PC-3 (cell line): ENCODE data around the gene GMEB2. TPM values are rescaled to one million over a fixed set of nuclear protein-coding genes. Genes with fewer than 3 reads are reported as not detected.
A peak's percentile ranks its signal among the peaks of the same experiment; 100 is the strongest.

Experiments used
- ATAC-seq: fragments of 200-7000 bp; cut with Tn5 transposase; 2 replicates; pipeline ENCODE4 v1.9.1; 2020; ENCODE audit warnings: mild to moderate bottlenecking, moderate library complexity
- BruUV-seq: library from RNA; stranded (reverse); fragments of 400-500 nt; replicated peaks from 2 replicates; lab custom pipeline; 2021; lab: Mats Ljungman, UMichigan
- CTCF ChIA-PET: fragments of 300-600 bp; sonication (Branson Sonifier 250); formaldehyde crosslinking; loops from one replicate; lab custom pipeline; 2022; ENCODE audit warnings: antibody characterized with exemption; lab: Charles Lee
- POLR2A ChIA-PET: fragments of 300-600 bp; sonication (Branson Sonifier 250); formaldehyde crosslinking; loops from one replicate; lab custom pipeline; 2022; ENCODE audit warnings: antibody characterized with exemption; ENCODE audit not compliant: unreplicated experiment; lab: Charles Lee
- DNase-seq: peaks from one replicate; pipeline ENCODE4 v3.0.0-alpha.2; 2015
- H2AFZ ChIP-seq: fragments of 300-600 bp; sonication (generic); 2 replicates; pipeline ENCODE4 v1.6.0; 2016; ENCODE audit warnings: antibody characterized with exemption, low read length
- H3F3A ChIP-seq: fragments of 300-600 bp; sonication (generic); one replicate; pipeline ENCODE4 v1.6.0; 2017; ENCODE audit warnings: antibody characterized with exemption, low read length, control low read depth, mild to moderate bottlenecking; ENCODE audit not compliant: unreplicated experiment
- H3K27ac ChIP-seq: fragments of 300-600 bp; sonication (generic); 2 replicates; pipeline ENCODE4 v1.5.1; 2016; ENCODE audit warnings: mild to moderate bottlenecking, low read length
- H3K27me3 ChIP-seq: fragments of 300-600 bp; sonication (generic); 2 replicates; pipeline ENCODE4 v1.6.1; 2016; ENCODE audit warnings: low read length, mixed read lengths
- H3K36me3 ChIP-seq: fragments of 300-600 bp; sonication (generic); 2 replicates; pipeline ENCODE4 v1.6.1; 2016; ENCODE audit warnings: low read depth, mixed run types, low read length, mixed read lengths
- H3K4me1 ChIP-seq: fragments of 300-600 bp; sonication (generic); 2 replicates; pipeline ENCODE4 v1.5.1; 2016; ENCODE audit warnings: low read length; ENCODE audit not compliant: insufficient read depth
- H3K4me2 ChIP-seq: fragments of 300-600 bp; sonication (generic); 2 replicates; pipeline ENCODE4 v1.6.0; 2016; ENCODE audit warnings: low read length
- H3K4me3 ChIP-seq: fragments of 300-600 bp; sonication (generic); 2 replicates; pipeline ENCODE4 v1.5.1; 2016; ENCODE audit warnings: mild to moderate bottlenecking, low read length, mixed read lengths
- H3K79me2 ChIP-seq: fragments of 300-600 bp; sonication (generic); 2 replicates; pipeline ENCODE4 v1.6.1; 2017; ENCODE audit warnings: low read length, mixed read lengths
- H3K9ac ChIP-seq: fragments of 300-600 bp; sonication (generic); 2 replicates; pipeline ENCODE4 v1.6.0; 2016; ENCODE audit warnings: mild to moderate bottlenecking, low read length
- H3K9me2 ChIP-seq: fragments of 300-600 bp; sonication (generic); replicated peaks from 2 replicates; pipeline ENCODE4 v1.6.1; 2016; ENCODE audit warnings: mixed run types, low read length, mixed read lengths
- H3K9me3 ChIP-seq: fragments of 300-600 bp; sonication (generic); 2 replicates; pipeline ENCODE4 v1.6.1; 2016; ENCODE audit warnings: low read length, mixed read lengths
- H4K20me1 ChIP-seq: fragments of 300-600 bp; sonication (generic); 2 replicates; pipeline ENCODE4 v1.6.1; 2016; ENCODE audit warnings: low read length, mixed read lengths
- EZH2 ChIP-seq: fragments of 300-600 bp; sonication (generic); IDR thresholded peaks from one replicate; pipeline ENCODE4 v1.6.1; 2017; ENCODE audit warnings: antibody characterized with exemption, mild to moderate bottlenecking, low read length; ENCODE audit not compliant: unreplicated experiment
- EZH2phosphoT487 ChIP-seq: fragments of 300-600 bp; sonication (generic); IDR thresholded peaks from 2 replicates; pipeline ENCODE4 v1.6.1; 2018; ENCODE audit warnings: mild to moderate bottlenecking, antibody characterized with exemption, low read length, borderline replicate concordance
- intact Hi-C: fragments of 100-400 bp; cut with micrococcal nuclease; formaldehyde crosslinking; loops from 2 replicates; pipeline ENCODE4 v1.9.0; 2023
- total RNA-seq: library from RNA; depleted of rRNA; stranded (reverse); fragments of >200 nt; gene quantifications from 2 replicates; pipeline ENCODE4 v1.2.3, GENCODE V29; 2014
- TF ChIP-seq, protein P1 (sequence below): fragments of 300-600 bp; sonication (generic); conservative IDR thresholded peaks from 2 replicates; pipeline ENCODE4 v1.5.1; 2017; ENCODE audit warnings: antibody characterized with exemption, low read depth, mild to moderate bottlenecking, low read length

The GMEB2 gene
- total RNA-seq, 1 experiment from 2014 or later, result 13.7 TPM

GRCh38 chr20:63553933-63554290, 73.0 kb downstream of the GMEB2 start, which contains the start of gene FNDC11:
FNDC11 (plus strand) TSS chr20:63554159; CDS start chr20:63555664, 1,505 bp downstream.
- DNase-seq (peak; percentile 28), ATAC-seq (peak; percentile 53)
- Histone ChIP-seq H3K9ac (peak within 1 kb of the TSS; percentile 67), H3K27me3 (no peaks in the 10 kb centered on the region), H3K4me1 (peaks cover 7% of the 10 kb centered on the region), H4K20me1 (no peaks in the 10 kb centered on the region), H3K9me3 (no peaks in the 10 kb centered on the region), H3K4me3 (peak within 1 kb of the TSS; percentile 89), H3K4me2 (peak within 1 kb of the TSS; percentile 100), H3K9me2 (no peaks in the 10 kb centered on the region), H3K79me2 (no peaks in the 10 kb centered on the region), H2AFZ (peak within 1 kb of the TSS; percentile 99), H3K36me3 (no peaks in the 10 kb centered on the region), H3K27ac (no peak within 1 kb of the TSS), H3F3A (no peaks in the 10 kb centered on the region)
- TF ChIP-seq, protein P1, sequence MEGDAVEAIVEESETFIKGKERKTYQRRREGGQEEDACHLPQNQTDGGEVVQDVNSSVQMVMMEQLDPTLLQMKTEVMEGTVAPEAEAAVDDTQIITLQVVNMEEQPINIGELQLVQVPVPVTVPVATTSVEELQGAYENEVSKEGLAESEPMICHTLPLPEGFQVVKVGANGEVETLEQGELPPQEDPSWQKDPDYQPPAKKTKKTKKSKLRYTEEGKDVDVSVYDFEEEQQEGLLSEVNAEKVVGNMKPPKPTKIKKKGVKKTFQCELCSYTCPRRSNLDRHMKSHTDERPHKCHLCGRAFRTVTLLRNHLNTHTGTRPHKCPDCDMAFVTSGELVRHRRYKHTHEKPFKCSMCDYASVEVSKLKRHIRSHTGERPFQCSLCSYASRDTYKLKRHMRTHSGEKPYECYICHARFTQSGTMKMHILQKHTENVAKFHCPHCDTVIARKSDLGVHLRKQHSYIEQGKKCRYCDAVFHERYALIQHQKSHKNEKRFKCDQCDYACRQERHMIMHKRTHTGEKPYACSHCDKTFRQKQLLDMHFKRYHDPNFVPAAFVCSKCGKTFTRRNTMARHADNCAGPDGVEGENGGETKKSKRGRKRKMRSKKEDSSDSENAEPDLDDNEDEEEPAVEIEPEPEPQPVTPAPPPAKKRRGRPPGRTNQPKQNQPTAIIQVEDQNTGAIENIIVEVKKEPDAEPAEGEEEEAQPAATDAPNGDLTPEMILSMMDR, result no peak
- no peak for TF ChIP-seq EZH2
- TF ChIP-seq EZH2phosphoT487, result no peak
- intact Hi-C loops, result no loop called here
- no TSS peak for BruUV-seq
- CTCF ChIA-PET, result no interaction called here
- POLR2A ChIA-PET, result no interaction called here

DNA sequence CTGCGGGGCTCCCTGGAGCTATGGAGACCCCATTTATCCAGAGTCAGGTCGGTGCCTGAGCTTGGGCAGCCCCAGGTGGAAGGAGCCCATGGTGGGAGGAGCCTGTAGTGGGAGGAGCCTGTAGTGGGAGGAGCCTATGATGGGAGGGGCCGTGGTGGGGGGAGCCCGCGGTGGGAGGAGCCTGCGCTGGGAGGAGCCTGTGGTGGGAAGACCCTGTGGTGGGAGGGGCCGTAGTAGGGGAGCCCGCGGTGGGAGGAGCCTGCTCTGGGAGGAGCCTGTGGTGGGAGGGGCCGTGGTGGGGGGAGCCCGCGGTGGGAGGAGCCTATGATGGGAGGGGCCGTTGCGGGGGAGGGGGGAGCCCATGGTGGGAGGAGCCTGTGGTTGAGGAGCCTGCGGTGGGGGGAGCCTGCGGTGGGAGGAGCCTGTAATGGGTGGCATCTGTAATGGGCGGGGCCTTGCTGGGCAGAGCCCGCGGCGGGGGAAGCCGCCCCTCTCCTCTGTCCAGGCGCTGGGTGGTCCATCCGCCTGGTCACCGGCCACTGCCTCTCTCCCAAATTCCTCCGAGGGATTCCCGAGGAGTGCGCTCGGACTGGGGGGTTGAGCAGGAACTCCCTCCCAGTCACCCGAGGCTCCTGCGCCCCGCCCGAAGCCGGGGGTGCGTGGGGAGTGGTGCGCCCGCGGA, 73.5 kb downstream of the GMEB2 start:
- ATAC-seq (peak; percentile 68), DNase-seq (peak; percentile 83)
- H3K4me2 ChIP-seq, result peak overlapping the region; percentile 100
- peaks cover 7% of the 10 kb centered on the region for H3K4me1 ChIP-seq
- H2AFZ ChIP-seq, result peak overlapping the region; percentile 99
- H3K4me3 ChIP-seq, result peak overlapping the region; percentile 89
- H3K9me3 ChIP-seq, result no peaks in the 10 kb centered on the region
- no peaks in the 10 kb centered on the region for H4K20me1 ChIP-seq
- intact Hi-C loops, result no loop called here
- H3K9me2 ChIP-seq, result no peaks in the 10 kb centered on the region
- no peaks in the 10 kb centered on the region for H3K27me3 ChIP-seq
- ChIA-PET POLR2A (no interaction called here), CTCF (no interaction called here)
- H3K36me3 ChIP-seq, result no peaks in the 10 kb centered on the region
- H3K9ac ChIP-seq, result peak overlapping the region; percentile 67
- no peak for TF ChIP-seq EZH2
- TF ChIP-seq, protein P1, result no peak
- no peak for TF ChIP-seq EZH2phosphoT487
- H3K79me2 ChIP-seq, result no peaks in the 10 kb centered on the region
- H3K27ac ChIP-seq, result no peak overlapping the region
- BruUV-seq, result no TSS peak
- no peaks in the 10 kb centered on the region for H3F3A ChIP-seq
